K562 (cell line): ENCODE results near the gene CTF1. TPM values are rescaled to one million over a fixed set of nuclear protein-coding genes. Genes with fewer than 3 reads are reported as not detected.

Source experiments
- CBX8 ChIP-seq: fragments of 200-600 bp; sonication (generic); IDR thresholded peaks from 2 replicates; pipeline ENCODE4 v1.6.1; 2012; ENCODE audit warnings: borderline replicate concordance, mixed run types, low read depth, mild to moderate bottlenecking, moderate library complexity, mixed read lengths, low read length, control low read depth, inconsistent platforms; ENCODE audit not compliant: poor library complexity, severe bottlenecking; ENCODE audit errors: extremely low read depth
- CHAMP1 ChIP-seq: fragments of 450-650 bp; IDR thresholded peaks from 2 replicates; pipeline ENCODE4 v1.6.1; 2016; ENCODE audit warnings: mild to moderate bottlenecking
- CHCHD3 ChIP-seq: fragments of 250-450 bp; sonication (Bioruptor Pico); IDR thresholded peaks from 2 replicates; pipeline ENCODE4 v2.1.2; 2022; ENCODE audit warnings: mild to moderate bottlenecking
- DPF2 ChIP-seq: fragments of 450-650 bp; IDR thresholded peaks from 2 replicates; pipeline ENCODE4 v1.6.1; 2016
- EP400 ChIP-seq: fragments of 450-650 bp; IDR thresholded peaks from 2 replicates; pipeline ENCODE4 v1.6.1; 2017; ENCODE audit warnings: antibody characterized with exemption, mild to moderate bottlenecking, moderate library complexity
- JUNB ChIP-seq: fragments of 450-650 bp; formaldehyde crosslinking; conservative IDR thresholded peaks from 2 replicates; pipeline ENCODE4 v1.4.0; 2020; ENCODE audit warnings: mild to moderate bottlenecking
- NCOR1 ChIP-seq: fragments of 450-650 bp; IDR thresholded peaks from 2 replicates; pipeline ENCODE4 v1.6.1; 2016; ENCODE audit warnings: mild to moderate bottlenecking, moderate library complexity
- NR4A1 ChIP-seq, 2 experiments: fragments of 250-450 bp in 1 of 2; fragments of 450-650 bp in 1 of 2; sonication (Bioruptor Pico) in 1 of 2; IDR thresholded peaks; 2 replicates each; pipeline versions ENCODE4 v1.4.0 to v1.6.1; 2016 to 2020; ENCODE audit warnings: mild to moderate bottlenecking in 2 of 2, missing compliant biosample characterization in 1 of 2, missing genetic modification characterization in 1 of 2, moderate library complexity in 1 of 2
- SAP30 ChIP-seq: fragments of 200-600 bp; sonication (generic); IDR thresholded peaks from 2 replicates; pipeline ENCODE4 v1.6.1; 2012; ENCODE audit warnings: borderline replicate concordance, low read depth, mild to moderate bottlenecking, moderate library complexity, low read length, control low read depth, inconsistent platforms; ENCODE audit not compliant: insufficient read depth, poor library complexity, severe bottlenecking
- SMAD1 ChIP-seq: fragments of 150-350 bp; IDR thresholded peaks from 2 replicates; pipeline ENCODE4 v1.6.1; 2014; ENCODE audit warnings: low read length, low read depth; ENCODE audit not compliant: partially characterized antibody
- SMAD4 ChIP-seq: fragments of 250-450 bp; sonication (Bioruptor Pico); conservative IDR thresholded peaks from 2 replicates; pipeline ENCODE4 v1.8.0; 2021; ENCODE audit warnings: inconsistent platforms, mild to moderate bottlenecking, moderate library complexity
- ZBED1 ChIP-seq: IDR thresholded peaks from 2 replicates; pipeline ENCODE4 v1.6.1; 2014
- ZBTB49 ChIP-seq: sonication (generic); formaldehyde crosslinking; IDR thresholded peaks from 2 replicates; pipeline ENCODE4 v1.8.0; 2022; ENCODE audit warnings: missing genetic modification reagents, mild to moderate bottlenecking, borderline replicate concordance
- ZFP30 ChIP-seq: fragments of 250-450 bp; sonication (Bioruptor Pico); IDR thresholded peaks from 2 replicates; pipeline ENCODE4 v1.8.0; 2022; ENCODE audit warnings: moderate library complexity, mild to moderate bottlenecking, inconsistent platforms, borderline replicate concordance
- ZNF197 ChIP-seq: fragments of 200-800 bp; sonication (Bioruptor generic); IDR thresholded peaks from 2 replicates; pipeline ENCODE4 v1.6.1; 2016; ENCODE audit warnings: low read depth, missing genetic modification characterization, missing compliant biosample characterization
- ZNF639 ChIP-seq, 2 experiments: fragments of 200-800 bp in 1 of 2; sonication (Bioruptor generic) in 1 of 2; sonication (generic) in 1 of 2; formaldehyde crosslinking in 1 of 2; IDR thresholded peaks in 1 of 2; conservative IDR thresholded peaks in 1 of 2; 2 replicates each; pipeline versions ENCODE4 v1.5.0 to v1.6.1; 2016 to 2020; ENCODE audit warnings: missing compliant biosample characterization in 1 of 2, missing genetic modification characterization in 1 of 2, missing genetic modification reagents in 1 of 2
- polyA plus RNA-seq, 8 experiments: library from polyadenylated mRNA; depleted of rRNA in 4 of 8; stranded (reverse) in 5 of 8; unstranded in 3 of 8; fragments of >200 nt; fragmentation: Nextera tagmentation in 2 of 8; fragmentation: Illumina TruSeq in 1 of 8; extraction: Ambion mirVana in 2 of 8; extraction: Trizol in 1 of 8; gene quantifications; 2 replicates each; pipeline versions ENCODE4 v1.2.1 to v1.2.3, GENCODE V29; 2011 to 2014; ENCODE audit warnings: inconsistent platforms in 1 of 8, missing spikeins in 1 of 8
- total RNA-seq, 7 experiments: library from RNA; depleted of rRNA in 6 of 7; stranded (reverse); fragments of >200 nt in 6 of 7; fragmentation: Illumina TruSeq in 2 of 7; extraction: Trizol in 2 of 7; gene quantifications; 2 replicates each; pipeline versions ENCODE4 v1.2.1 to v1.2.3, GENCODE V29; 2011 to 2021; ENCODE audit warnings: low replicate concordance in 1 of 7
- TF ChIP-seq, protein P1 (sequence below): fragments of 250-450 bp; sonication (Bioruptor Pico); IDR thresholded peaks from 2 replicates; pipeline ENCODE4 v1.8.0; 2021; ENCODE audit warnings: moderate library complexity, mild to moderate bottlenecking, inconsistent platforms

The CTF1 gene
- total and polyA plus RNA-seq, 9 of the 15 experiments (the other 6 are each of a cell fraction or from before 2014, with no cell fraction given), result 0.24 to 2.5 (median 0.44) TPM

- TF ChIP-seq SMAD1 (no peak), ZBED1 (no peak), ZNF197 (no peak), DPF2 (no peak), SAP30 (peak; percentile 78), ZFP30 (CRISPR knock-in tag) (no peak), NR4A1 (CRISPR knock-in tag; IDR thresholded peaks at IDR 0.05) (peak; percentile 88; the same call in 1 of the 2 replicates), NR4A1 (tag; IDR thresholded peaks at IDR 0.05) (peak; percentile 74), CHCHD3 (CRISPR knock-in tag) (no peak), JUNB (CRISPR knock-in tag) (no peak), EP400 (peak; percentile 95), CBX8 (no peak), ZNF639 (CRISPR knock-in tag; conservative IDR thresholded peaks at IDR 0.05 in 1 of 2, IDR thresholded peaks at IDR 0.05 in 1 of 2) (peak in 1 of 2 experiments; percentile 100; a peak in 2 of 4 replicates), SMAD4 (peak; percentile 94), NCOR1 (peak; percentile 26; the same call in 1 of the 2 replicates), ZBTB49 (CRISPR knock-in tag) (no peak), CHAMP1 (no peak)
- TF ChIP-seq, protein P1, sequence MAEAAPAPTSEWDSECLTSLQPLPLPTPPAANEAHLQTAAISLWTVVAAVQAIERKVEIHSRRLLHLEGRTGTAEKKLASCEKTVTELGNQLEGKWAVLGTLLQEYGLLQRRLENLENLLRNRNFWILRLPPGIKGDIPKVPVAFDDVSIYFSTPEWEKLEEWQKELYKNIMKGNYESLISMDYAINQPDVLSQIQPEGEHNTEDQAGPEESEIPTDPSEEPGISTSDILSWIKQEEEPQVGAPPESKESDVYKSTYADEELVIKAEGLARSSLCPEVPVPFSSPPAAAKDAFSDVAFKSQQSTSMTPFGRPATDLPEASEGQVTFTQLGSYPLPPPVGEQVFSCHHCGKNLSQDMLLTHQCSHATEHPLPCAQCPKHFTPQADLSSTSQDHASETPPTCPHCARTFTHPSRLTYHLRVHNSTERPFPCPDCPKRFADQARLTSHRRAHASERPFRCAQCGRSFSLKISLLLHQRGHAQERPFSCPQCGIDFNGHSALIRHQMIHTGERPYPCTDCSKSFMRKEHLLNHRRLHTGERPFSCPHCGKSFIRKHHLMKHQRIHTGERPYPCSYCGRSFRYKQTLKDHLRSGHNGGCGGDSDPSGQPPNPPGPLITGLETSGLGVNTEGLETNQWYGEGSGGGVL (CRISPR knock-in tag), result no peak
Observed at GRCh38 chr16:30893744-30894539, 2.5 kb upstream of the CTF1 start, which contains the start of gene BCL7C (continued).
